PC-9 (cell line): ENCODE results near the gene NCBP1. TPM values are rescaled to one million over a fixed set of nuclear protein-coding genes. Genes with fewer than 3 reads are reported as not detected.
A peak's percentile ranks its signal among the peaks of the same experiment; 100 is the strongest.

Source experiments
- BruUV-seq: library from RNA; stranded (reverse); fragments of 400-500 nt; replicated peaks from 2 replicates; lab custom pipeline; 2021; lab: Mats Ljungman, UMichigan
- CTCF ChIA-PET: fragments of 300-600 bp; sonication (Branson Sonifier 250); formaldehyde crosslinking; loops from one replicate; lab custom pipeline; 2022; ENCODE audit warnings: antibody characterized with exemption; lab: Charles Lee
- POLR2A ChIA-PET: fragments of 300-600 bp; sonication (Branson Sonifier 250); formaldehyde crosslinking; loops from one replicate; lab custom pipeline; 2022; ENCODE audit warnings: antibody characterized with exemption; ENCODE audit not compliant: unreplicated experiment; lab: Charles Lee
- DNase-seq, 2 experiments: peaks; one replicate each; pipeline versions ENCODE4 v3.0.0 to v3.0.0-alpha.2; 2015 to 2022; ENCODE audit warnings: mixed read lengths in 1 of 2
- H2AFZ ChIP-seq: fragments of 200-600 bp; sonication (generic); 2 replicates; pipeline ENCODE4 v1.8.1; 2017; ENCODE audit warnings: antibody characterized with exemption
- H3F3A ChIP-seq: fragments of 200-600 bp; sonication (generic); 2 replicates; pipeline ENCODE4 v1.8.1; 2017; ENCODE audit warnings: antibody characterized with exemption, mild to moderate bottlenecking, low read depth; ENCODE audit not compliant: insufficient read depth
- H3K27ac ChIP-seq: fragments of 200-600 bp; sonication (generic); 2 replicates; pipeline ENCODE4 v1.6.1; 2016; ENCODE audit warnings: mixed run types
- H3K27me3 ChIP-seq: fragments of 200-600 bp; sonication (generic); 2 replicates; pipeline ENCODE4 v1.6.1; 2016; ENCODE audit warnings: low read depth, mixed run types; ENCODE audit not compliant: insufficient read depth
- H3K36me3 ChIP-seq: fragments of 200-600 bp; sonication (generic); 2 replicates; pipeline ENCODE4 v1.6.1; 2016; ENCODE audit warnings: low read depth, mixed run types
- H3K4me1 ChIP-seq: fragments of 200-600 bp; sonication (generic); replicated peaks from 2 replicates; pipeline ENCODE4 v1.6.1; 2016; ENCODE audit warnings: mixed run types; ENCODE audit not compliant: insufficient read depth
- H3K4me2 ChIP-seq: fragments of 200-600 bp; sonication (generic); 2 replicates; pipeline ENCODE4 v1.6.1; 2017; ENCODE audit warnings: mixed run types
- H3K4me3 ChIP-seq: fragments of 200-600 bp; sonication (generic); 2 replicates; pipeline ENCODE4 v1.6.1; 2016; ENCODE audit warnings: mixed run types
- H3K79me2 ChIP-seq: fragments of 200-600 bp; sonication (generic); 2 replicates; pipeline ENCODE4 v1.6.1; 2017; ENCODE audit warnings: low read depth, mixed run types
- H3K9me2 ChIP-seq: fragments of 200-600 bp; sonication (generic); 2 replicates; pipeline ENCODE4 v1.8.1; 2017; ENCODE audit warnings: mild to moderate bottlenecking; ENCODE audit not compliant: insufficient read depth
- H3K9me3 ChIP-seq: fragments of 200-600 bp; sonication (generic); 2 replicates; pipeline ENCODE4 v1.8.1; 2016; ENCODE audit warnings: low read depth; ENCODE audit not compliant: insufficient read depth
- H4K20me1 ChIP-seq: fragments of 200-600 bp; sonication (generic); 2 replicates; pipeline ENCODE4 v1.8.1; 2017; ENCODE audit not compliant: insufficient read depth
- EZH2 ChIP-seq: fragments of 200-600 bp; sonication (generic); IDR thresholded peaks from 2 replicates; pipeline ENCODE4 v1.8.0; 2017; ENCODE audit warnings: antibody characterized with exemption, low read depth
- intact Hi-C: fragments of 100-400 bp; cut with micrococcal nuclease; formaldehyde crosslinking; loops from one replicate; pipeline ENCODE4 v1.10.0; 2022; ENCODE audit not compliant: unreplicated experiment
- total RNA-seq: library from RNA; stranded (reverse); gene quantifications from 2 replicates; pipeline ENCODE4 v1.2.3, GENCODE V29; 2021
- TF ChIP-seq, protein P1 (sequence below): fragments of 200-600 bp; sonication (generic); conservative IDR thresholded peaks from 2 replicates; pipeline ENCODE4 v1.6.1; 2017; ENCODE audit warnings: mixed run types, antibody characterized with exemption, mild to moderate bottlenecking, moderate library complexity

The NCBP1 gene
- total RNA-seq, 1 experiment from 2014 or later = 40.2 TPM

DNA sequence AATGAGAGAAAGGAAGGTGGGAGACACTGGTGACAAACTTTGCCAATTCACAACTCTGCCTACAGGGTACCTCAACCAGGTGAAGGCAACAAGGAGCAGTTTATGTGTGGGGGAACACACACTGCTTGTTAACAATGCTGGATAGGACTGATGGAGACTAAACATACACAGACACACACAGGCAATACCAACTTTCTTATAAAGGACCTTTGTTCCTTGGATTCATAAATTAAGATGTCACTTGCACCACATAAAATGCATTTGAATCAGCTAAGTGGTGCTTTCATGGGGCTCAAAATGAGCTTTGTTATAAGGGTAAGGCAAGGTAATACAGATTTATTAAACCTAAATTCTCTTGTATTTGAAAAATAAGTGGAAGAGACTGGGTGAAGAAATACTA lies 4.5 kb upstream of the NCBP1 start:
- Histone ChIP-seq H3K79me2 (peaks cover 53% of the 10 kb centered on the region), H3K36me3 (0 out of 2 replicates have a peak, but pooled peaks cover 8% of the 10 kb centered on the region), H2AFZ (no peak overlapping the region), H3K27me3 (no peaks in the 10 kb centered on the region), H3K4me3 (no peak overlapping the region), H3K4me2 (no peak overlapping the region), H3K4me1 (peaks cover 13% of the 10 kb centered on the region), H3K9me3 (no peaks in the 10 kb centered on the region), H3K27ac (no peak overlapping the region), H4K20me1 (no peaks in the 10 kb centered on the region), H3K9me2 (no peaks in the 10 kb centered on the region), H3F3A (peaks cover 35% of the 10 kb centered on the region)
- TF ChIP-seq EZH2 = no peak
- TF ChIP-seq, protein P1, sequence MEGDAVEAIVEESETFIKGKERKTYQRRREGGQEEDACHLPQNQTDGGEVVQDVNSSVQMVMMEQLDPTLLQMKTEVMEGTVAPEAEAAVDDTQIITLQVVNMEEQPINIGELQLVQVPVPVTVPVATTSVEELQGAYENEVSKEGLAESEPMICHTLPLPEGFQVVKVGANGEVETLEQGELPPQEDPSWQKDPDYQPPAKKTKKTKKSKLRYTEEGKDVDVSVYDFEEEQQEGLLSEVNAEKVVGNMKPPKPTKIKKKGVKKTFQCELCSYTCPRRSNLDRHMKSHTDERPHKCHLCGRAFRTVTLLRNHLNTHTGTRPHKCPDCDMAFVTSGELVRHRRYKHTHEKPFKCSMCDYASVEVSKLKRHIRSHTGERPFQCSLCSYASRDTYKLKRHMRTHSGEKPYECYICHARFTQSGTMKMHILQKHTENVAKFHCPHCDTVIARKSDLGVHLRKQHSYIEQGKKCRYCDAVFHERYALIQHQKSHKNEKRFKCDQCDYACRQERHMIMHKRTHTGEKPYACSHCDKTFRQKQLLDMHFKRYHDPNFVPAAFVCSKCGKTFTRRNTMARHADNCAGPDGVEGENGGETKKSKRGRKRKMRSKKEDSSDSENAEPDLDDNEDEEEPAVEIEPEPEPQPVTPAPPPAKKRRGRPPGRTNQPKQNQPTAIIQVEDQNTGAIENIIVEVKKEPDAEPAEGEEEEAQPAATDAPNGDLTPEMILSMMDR = no peak
- CTCF ChIA-PET = no interaction called here
- no peak for DNase-seq
- intact Hi-C loops = no loop called here
- POLR2A ChIA-PET = no interaction called here
- no TSS peak for BruUV-seq

DNA sequence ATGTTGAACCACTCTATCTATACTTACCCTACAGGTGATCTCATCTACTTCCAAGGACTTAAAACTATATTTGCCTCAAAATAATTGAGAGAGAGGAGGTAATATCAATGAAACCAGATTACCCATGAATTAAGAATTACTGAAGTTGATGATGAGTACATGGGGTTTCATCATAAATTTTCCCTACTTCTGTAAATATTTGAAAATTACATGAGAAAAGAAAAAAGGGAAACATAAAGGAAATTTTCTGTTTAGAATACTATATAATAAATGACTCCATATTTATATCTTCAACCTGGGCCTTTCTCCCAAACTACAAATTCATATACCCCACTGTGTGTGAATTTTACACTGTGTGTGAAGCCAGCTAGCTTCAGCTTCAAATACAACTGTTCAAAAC lies 3.0 kb upstream of the NCBP1 start:
- Histone ChIP-seq H3K4me1 (peaks cover 24% of the 10 kb centered on the region), H3K4me3 (no peak overlapping the region), H3K9me3 (no peaks in the 10 kb centered on the region), H3K79me2 (peaks cover 68% of the 10 kb centered on the region), H3K36me3 (0 out of 2 replicates have a peak, but pooled peaks cover 3% of the 10 kb centered on the region), H4K20me1 (peaks cover 10% of the 10 kb centered on the region), H2AFZ (no peak overlapping the region), H3K9me2 (no peaks in the 10 kb centered on the region), H3K27me3 (no peaks in the 10 kb centered on the region), H3F3A (peaks cover 41% of the 10 kb centered on the region), H3K4me2 (no peak overlapping the region), H3K27ac (no peak overlapping the region)
- CTCF ChIA-PET = no interaction called here
- no peak for TF ChIP-seq EZH2
- TF ChIP-seq, protein P1 = no peak
- intact Hi-C loops = no loop called here
- DNase-seq = no peak
- no TSS peak for BruUV-seq
- POLR2A ChIA-PET = no interaction called here

DNA sequence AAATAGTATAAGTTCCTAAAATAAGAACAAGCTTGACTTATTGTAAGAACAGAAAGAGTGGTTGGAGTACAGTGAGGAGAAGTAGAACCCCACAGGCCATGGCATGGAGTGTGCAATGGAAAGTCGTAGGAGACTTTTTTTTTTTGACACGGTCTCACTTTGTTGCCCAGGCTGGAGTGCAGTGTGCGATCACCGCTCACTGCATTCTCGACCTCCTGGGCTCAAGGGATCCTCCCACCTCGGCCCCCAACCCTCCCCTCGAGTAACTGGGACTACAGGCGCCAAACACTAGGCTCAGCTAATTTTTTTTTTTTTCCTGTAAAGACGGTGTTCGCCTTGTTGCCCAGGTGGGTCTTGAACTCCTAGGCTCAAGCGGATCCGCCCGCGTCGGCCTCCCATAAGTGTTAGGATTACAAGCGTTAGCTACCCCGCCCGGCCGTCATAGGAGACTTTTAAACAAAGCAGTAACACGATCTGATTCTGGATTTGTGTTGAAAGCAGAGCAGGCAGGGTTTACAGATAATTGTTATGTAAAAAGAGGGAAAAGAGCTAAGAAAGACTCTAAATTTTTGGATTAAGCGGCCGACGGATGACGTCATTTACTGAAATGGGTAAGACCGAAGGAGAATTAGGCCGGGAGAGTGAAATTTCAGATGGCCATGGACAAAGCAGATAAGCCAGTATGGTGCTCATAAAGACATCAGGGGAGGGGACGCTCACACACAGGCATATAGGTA lies 1.2 kb upstream of the NCBP1 start:
- Histone ChIP-seq H3K36me3 (no peaks in the 10 kb centered on the region), H3K4me1 (peaks cover 38% of the 10 kb centered on the region), H3K79me2 (peaks cover 79% of the 10 kb centered on the region), H3K9me3 (no peaks in the 10 kb centered on the region), H3K4me2 (peak overlapping the region; percentile 99), H3K27me3 (no peaks in the 10 kb centered on the region), H3K9me2 (no peaks in the 10 kb centered on the region), H2AFZ (peak overlapping the region; percentile 81), H3K27ac (peak overlapping the region; percentile 99), H4K20me1 (peaks cover 19% of the 10 kb centered on the region), H3F3A (peaks cover 41% of the 10 kb centered on the region), H3K4me3 (peak overlapping the region; percentile 95)
- TF ChIP-seq, protein P1 = 0 out of 2 replicates have a peak, but pooled peaks have one; percentile 30
- TF ChIP-seq EZH2 = no peak
- DNase-seq = peak; percentile 53 to 55
- TSS peak; percentile 73 for BruUV-seq
- POLR2A ChIA-PET = interaction anchor here (0.6 to 0.7 kb wide), 5 partner anchors 71 to 389 kb away, joined by 5 to 11 read pairs (median 8); partner anchors contain the start of gene TRMO
- CTCF ChIA-PET = interaction anchor here (0.7 to 2.3 kb wide), 5 partner anchors 17 to 289 kb away, joined by 3 to 10 read pairs (median 3); no protein-coding TSS in a partner anchor
- intact Hi-C loops = no loop called here
